Measurements from ENCODE around the gene BRD9.
"Not testable (repeated sequence)": the region's sequence is repeated elsewhere in the genome, so short reads cannot be mapped to it uniquely, and the experiment has no call there.

Gene BRD9

GRCh38 chr5:843926-844325 is 48.7 kb downstream of the BRD9 start:
- DNase-seq: not testable (repeated sequence)

- not testable (repeated sequence) for DNase-seq
Observed at GRCh38 chr5:843371-843770, 49.2 kb downstream of the BRD9 start.

GRCh38 chr5:842402-843221 is 50.0 kb downstream of the BRD9 start:
- DNase-seq: not testable (repeated sequence)

- not testable (repeated sequence) for DNase-seq
Observed at GRCh38 chr5:841531-842401, 50.8 kb downstream of the BRD9 start.

- not testable (repeated sequence) for DNase-seq
Observed at GRCh38 chr5:840974-841435, 51.6 kb downstream of the BRD9 start.

GRCh38 chr5:840118-840973 is 52.3 kb downstream of the BRD9 start:
- not testable (repeated sequence) for DNase-seq

- DNase-seq: not testable (repeated sequence)
Observed at GRCh38 chr5:838431-838851, 54.2 kb downstream of the BRD9 start.

GRCh38 chr5:837621-838121 is 54.9 kb downstream of the BRD9 start:
- DNase-seq: not testable (repeated sequence)

- DNase-seq: not testable (repeated sequence)
Observed at GRCh38 chr5:835933-836612, 56.5 kb downstream of the BRD9 start.

GRCh38 chr5:834013-834412 is 58.6 kb downstream of the BRD9 start:
- not testable (repeated sequence) for DNase-seq

- DNase-seq: not testable (repeated sequence)
Observed at GRCh38 chr5:828194-828593, 64.4 kb downstream of the BRD9 start.

- DNase-seq: not testable (repeated sequence)
Observed at GRCh38 chr5:825544-825943, 67.1 kb downstream of the BRD9 start.

GRCh38 chr5:821504-821903 is 71.1 kb downstream of the BRD9 start:
- no peak for DNase-seq

GRCh38 chr5:820245-820644 is 72.4 kb downstream of the BRD9 start:
- DNase-seq: no peak

- no peak for DNase-seq
Observed at GRCh38 chr5:819078-819477, 73.5 kb downstream of the BRD9 start.

- peak; percentile 30 for DNase-seq
Observed at GRCh38 chr5:816176-816575, 76.4 kb downstream of the BRD9 start.

- no peak for DNase-seq
Observed at GRCh38 chr5:815449-815848, 77.2 kb downstream of the BRD9 start.

All from NCI-H82 (cell line).